Activated T-helper 1 cell treated with Interleukin-2 at 50 U/mL for 16 hours (primary cell): ENCODE data around the gene TMEM171.

Experiments
- DNase-seq: peaks from one replicate; pipeline ENCODE4 v3.0.0-alpha.2; 2020; ENCODE audit warnings: low read depth

The TMEM171 gene

GRCh38 chr5:73120222-73121118 lies at the start of gene TMEM171:
TMEM171 (plus strand) TSS chr5:73120575; CDS start chr5:73123374, 2,799 bp downstream.
- no peak for DNase-seq

GRCh38 chr5:73081093-73081492 lies 39.3 kb upstream of the TMEM171 start:
- no peak for DNase-seq

GRCh38 chr5:73088026-73088425 lies 32.3 kb upstream of the TMEM171 start:
- no peak for DNase-seq

- no peak for DNase-seq
Observed at GRCh38 chr5:73093943-73094342, 26.4 kb upstream of the TMEM171 start.

GRCh38 chr5:73094415-73094814 lies 26.0 kb upstream of the TMEM171 start:
- no peak for DNase-seq

GRCh38 chr5:73095564-73096238 lies 24.7 kb upstream of the TMEM171 start:
- no peak for DNase-seq

GRCh38 chr5:73096239-73096575 lies 24.2 kb upstream of the TMEM171 start:
- DNase-seq: no peak

- no peak for DNase-seq
Observed at GRCh38 chr5:73097740-73098139, 22.6 kb upstream of the TMEM171 start.

- DNase-seq: no peak
Observed at GRCh38 chr5:73100109-73100508, 20.3 kb upstream of the TMEM171 start.

GRCh38 chr5:73103870-73104299 lies 16.5 kb upstream of the TMEM171 start:
- no peak for DNase-seq

- no peak for DNase-seq
Observed at GRCh38 chr5:73104326-73104725, 16.0 kb upstream of the TMEM171 start.

GRCh38 chr5:73106335-73106734 lies 14.0 kb upstream of the TMEM171 start:
- no peak for DNase-seq

- no peak for DNase-seq
Observed at GRCh38 chr5:73110190-73110589, 10.2 kb upstream of the TMEM171 start.

- DNase-seq: no peak
Observed at GRCh38 chr5:73111536-73111935, 8.8 kb upstream of the TMEM171 start.

- no peak for DNase-seq
Observed at GRCh38 chr5:73112359-73112758, 8.0 kb upstream of the TMEM171 start.

GRCh38 chr5:73114044-73114688 lies 6.2 kb upstream of the TMEM171 start:
- DNase-seq: no peak

GRCh38 chr5:73115399-73116051 lies 4.8 kb upstream of the TMEM171 start:
- DNase-seq: no peak

- no peak for DNase-seq
Observed at GRCh38 chr5:73116506-73116905, 3.9 kb upstream of the TMEM171 start.

GRCh38 chr5:73117088-73117740 lies 3.2 kb upstream of the TMEM171 start:
- DNase-seq: no peak

GRCh38 chr5:73118391-73118973 lies 1.9 kb upstream of the TMEM171 start:
- no peak for DNase-seq

GRCh38 chr5:73119451-73120157 lies 771 bp upstream of the TMEM171 start:
- no peak for DNase-seq
